CD1c-positive myeloid dendritic cell (primary cell): ENCODE measurements around the gene FBXL7.

ENCODE experiments used
- DNase-seq: peaks from one replicate; pipeline ENCODE4 v3.0.0-alpha.2; 2016; ENCODE audit errors: extremely low spot score

The FBXL7 gene

GRCh38 chr5:15768936-15769335 is 269.0 kb downstream of the FBXL7 start:
- DNase-seq = no peak

GRCh38 chr5:15772131-15772530 is 272.2 kb downstream of the FBXL7 start:
- DNase-seq = no peak

GRCh38 chr5:15774632-15775031 is 274.7 kb downstream of the FBXL7 start:
- no peak for DNase-seq

GRCh38 chr5:15776346-15776745 is 276.4 kb downstream of the FBXL7 start:
- no peak for DNase-seq

- no peak for DNase-seq
These were observed 283.8 kb downstream of the FBXL7 start for GRCh38 chr5:15783734-15784133.

GRCh38 chr5:15785531-15785981 is 285.6 kb downstream of the FBXL7 start:
- no peak for DNase-seq

- DNase-seq = no peak
These were observed 286.3 kb downstream of the FBXL7 start for GRCh38 chr5:15786326-15786725.

GRCh38 chr5:15786884-15787283 is 286.9 kb downstream of the FBXL7 start:
- DNase-seq = no peak

- no peak for DNase-seq
These were observed 287.7 kb downstream of the FBXL7 start for GRCh38 chr5:15787681-15788080.

GRCh38 chr5:15789642-15790041 is 289.7 kb downstream of the FBXL7 start:
- no peak for DNase-seq

GRCh38 chr5:15790446-15791018 is 290.6 kb downstream of the FBXL7 start:
- DNase-seq = no peak

GRCh38 chr5:15791274-15791673 is 291.3 kb downstream of the FBXL7 start:
- no peak for DNase-seq

GRCh38 chr5:15791859-15792258 is 291.9 kb downstream of the FBXL7 start:
- no peak for DNase-seq

GRCh38 chr5:15794052-15794985 is 294.3 kb downstream of the FBXL7 start:
- DNase-seq = no peak

GRCh38 chr5:15796096-15796495 is 296.1 kb downstream of the FBXL7 start:
- DNase-seq = no peak

GRCh38 chr5:15796557-15796956 is 296.6 kb downstream of the FBXL7 start:
- no peak for DNase-seq

- no peak for DNase-seq
These were observed 297.1 kb downstream of the FBXL7 start for GRCh38 chr5:15797116-15797515.

GRCh38 chr5:15798006-15798405 is 298.0 kb downstream of the FBXL7 start:
- no peak for DNase-seq

GRCh38 chr5:15799014-15799413 is 299.0 kb downstream of the FBXL7 start:
- no peak for DNase-seq

GRCh38 chr5:15799612-15800011 is 299.6 kb downstream of the FBXL7 start:
- no peak for DNase-seq

GRCh38 chr5:15803280-15803679 is 303.3 kb downstream of the FBXL7 start:
- DNase-seq = no peak

GRCh38 chr5:15806613-15807012 is 306.6 kb downstream of the FBXL7 start:
- no peak for DNase-seq

GRCh38 chr5:15807248-15807647 is 307.3 kb downstream of the FBXL7 start:
- DNase-seq = no peak
